H1 (cell line): ENCODE results near the gene PDE9A. TPM values are rescaled to one million over a fixed set of nuclear protein-coding genes. Genes with fewer than 3 reads are reported as not detected.

ENCODE experiments used
- NANOG ChIP-seq: IDR thresholded peaks from 2 replicates; pipeline ENCODE4 v1.6.1; 2011; ENCODE audit warnings: low read length, low read depth, mild to moderate bottlenecking, inconsistent platforms; ENCODE audit not compliant: insufficient read depth, poor library complexity, severe bottlenecking
- POLR2A ChIP-seq, 2 experiments: IDR thresholded peaks; 1 replicate in 1 of 2; 2 replicates in 1 of 2; pipeline ENCODE4 v1.6.1; 2011; ENCODE audit warnings: low read depth in 2 of 2, low read length in 2 of 2, mild to moderate bottlenecking in 2 of 2; ENCODE audit errors: control extremely low read depth in 1 of 2
- POU5F1 ChIP-seq: IDR thresholded peaks from 2 replicates; pipeline ENCODE4 v1.6.1; 2011; ENCODE audit warnings: low read depth, mild to moderate bottlenecking, low read length, moderate library complexity
- RFX5 ChIP-seq: IDR thresholded peaks from 2 replicates; pipeline ENCODE4 v1.6.1; 2011; ENCODE audit warnings: low read depth, low read length, improper control_type of control experiment, borderline replicate concordance
- SP4 ChIP-seq: IDR thresholded peaks from 2 replicates; pipeline ENCODE4 v1.6.1; 2012; ENCODE audit warnings: low read length, inconsistent platforms
- TAF7 ChIP-seq: optimal IDR thresholded peaks from 2 replicates; pipeline ENCODE3; 2011; ENCODE audit warnings: low read depth, mild to moderate bottlenecking, inconsistent platforms, low read length, moderate library complexity, borderline replicate concordance
- TEAD4 ChIP-seq: IDR thresholded peaks from 2 replicates; pipeline ENCODE4 v1.6.1; 2012; ENCODE audit warnings: low read depth, low read length, inconsistent platforms, mixed read lengths
- polyA plus RNA-seq, 7 experiments: library from polyadenylated mRNA; depleted of rRNA in 3 of 7; stranded (reverse) in 5 of 7; unstranded in 2 of 7; fragments of >200 nt in 5 of 7; fragments of 200-250 nt in 2 of 7; gene quantifications; 1 replicate in 5 of 7; 2 replicates in 1 of 7; 4 replicates in 1 of 7; pipeline versions ENCODE4 v1.2.1 to v1.2.3, GENCODE V29; 2011 to 2013; ENCODE audit warnings: missing spikeins in 2 of 7, mixed read lengths in 2 of 7
- total RNA-seq: library from RNA; stranded (reverse); fragmentation: NEBNext Ultra II Directional; extraction: Animal tissue kit (Norgen Biotek cat#: 25700); gene quantifications from 2 replicates; pipeline ENCODE4 v1.2.1, GENCODE V29; 2021

Gene PDE9A
- total and polyA plus RNA-seq, 2 of the 8 experiments (the other 6 are each of a cell fraction or from before 2014, with no cell fraction given), result 39.2 to 45.9 TPM

DNA sequence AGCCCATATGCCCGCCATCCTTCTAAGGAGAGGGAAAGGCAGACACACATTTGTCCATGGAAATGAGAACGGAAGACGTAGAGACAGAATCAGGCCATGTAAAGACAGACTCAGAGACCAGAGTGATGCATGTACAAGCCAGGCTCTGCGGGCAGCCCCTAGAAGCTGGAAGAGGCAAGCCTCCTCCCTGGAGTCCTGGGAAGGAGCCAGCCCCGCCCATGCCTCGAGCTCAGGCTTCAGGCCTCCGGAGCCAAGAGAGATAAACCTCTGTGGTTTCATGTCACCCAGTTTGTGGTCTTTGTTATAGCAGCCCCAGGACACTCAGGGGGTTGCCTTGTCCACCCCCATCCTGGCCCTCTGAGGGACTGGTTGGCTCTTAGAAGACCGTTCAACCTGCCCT lies 11.6 kb downstream of the PDE9A start (continued):
- no peak for TF ChIP-seq TEAD4
- no peak for TF ChIP-seq NANOG
- no peak for TF ChIP-seq POLR2A (IDR thresholded peaks at IDR 0.05; ENCODE audit: control extremely low read depth in 1 of 2, low read depth in 2 of 2, low read length in 2 of 2)
- no peak for TF ChIP-seq TAF7
- no peak for TF ChIP-seq RFX5
- no peak for TF ChIP-seq POU5F1
- no peak for TF ChIP-seq SP4
- TF ChIP-seq, all 59 proteins: peak for 0
